ENCODE data around the gene ACAP3. TPM values are rescaled to one million over a fixed set of nuclear protein-coding genes. Genes with fewer than 3 reads are reported as not detected.

The ACAP3 gene
- total and polyA plus RNA-seq, 4 donors, result 18.7 to 62.8 (median 37.8) TPM

- no peak overlapping the region for H3K4me3 ChIP-seq
- H3K9me3 ChIP-seq (ENCODE audit: control insufficient read depth in 4 of 4, insufficient read depth in 3 of 4, low read length in 3 of 4), result peaks cover 0 to 7% (median 0%) of the 10 kb centered on the region in 4 donors
- H3K27ac ChIP-seq (ENCODE audit: low read depth in 1 of 2, low read length in 1 of 2), result no peak overlapping the region
- peaks cover 0 to 5% (median 0%) of the 10 kb centered on the region in 5 donors for H3K4me1 ChIP-seq (ENCODE audit: control insufficient read depth in 5 of 5, insufficient read depth in 5 of 5, low read length in 5 of 5)
- WGBS, 2 donors, result 65 to 74% methylated on average over 28 to 30 of the region's 30 CpGs
- DNase-seq (no peak), ATAC-seq (ENCODE audit: insufficient read depth, low FRiP score) (no peak)
- H3K27me3 ChIP-seq (ENCODE audit: control insufficient read depth in 3 of 3, insufficient read depth in 3 of 3, low read length in 2 of 3), result peaks cover 6 to 27% (median 26%) of the 10 kb centered on the region in 3 donors
- TF ChIP-seq CTCF (IDR thresholded peaks at IDR 0.05; ENCODE audit: control extremely low read depth, extremely low read depth), result no peak
- H3K9ac ChIP-seq (ENCODE audit: insufficient read depth in 1 of 2, low read length in 2 of 2), result no peak overlapping the region
- no peaks in the 10 kb centered on the region for H3K36me3 ChIP-seq (ENCODE audit: control insufficient read depth in 4 of 4, insufficient read depth in 4 of 4, low read length in 4 of 4)
Measured at GRCh38 chr1:1244192-1244811, 63.4 kb downstream of the ACAP3 start.

DNA sequence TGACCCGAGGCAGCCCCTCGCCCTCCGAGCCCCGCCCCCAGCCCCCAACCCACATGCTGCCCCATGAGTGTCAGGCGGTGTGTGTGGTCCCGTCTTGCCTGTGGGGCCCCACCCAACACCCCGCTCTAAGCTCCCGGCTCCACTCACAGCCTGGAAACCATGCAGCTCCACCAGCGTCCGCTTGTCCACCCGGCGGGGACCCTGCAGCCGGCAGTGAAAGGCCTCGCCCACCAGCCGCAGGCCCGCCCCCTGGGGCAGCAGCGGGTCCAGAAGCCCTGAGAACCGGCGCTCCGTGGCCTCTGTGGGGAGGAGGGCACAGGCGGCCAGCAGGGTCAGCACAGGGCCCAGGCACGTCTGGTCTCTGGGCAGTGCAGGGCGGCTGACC lies 63.9 kb downstream of the ACAP3 start:
- H3K4me3 ChIP-seq, result no peak overlapping the region
- no peak for TF ChIP-seq CTCF (IDR thresholded peaks at IDR 0.05; ENCODE audit: control extremely low read depth, extremely low read depth)
- H3K27ac ChIP-seq (ENCODE audit: low read depth in 1 of 2, low read length in 1 of 2), result no peak overlapping the region
- DNase-seq (no peak), ATAC-seq (ENCODE audit: insufficient read depth, low FRiP score) (no peak)
- peaks cover 0 to 5% (median 0%) of the 10 kb centered on the region in 5 donors for H3K4me1 ChIP-seq (ENCODE audit: control insufficient read depth in 5 of 5, insufficient read depth in 5 of 5, low read length in 5 of 5)
- H3K36me3 ChIP-seq (ENCODE audit: control insufficient read depth in 4 of 4, insufficient read depth in 4 of 4, low read length in 4 of 4), result no peaks in the 10 kb centered on the region
- WGBS, 2 donors, result 67 to 81% methylated on average over 23 of the region's 23 CpGs
- H3K9me3 ChIP-seq (ENCODE audit: control insufficient read depth in 4 of 4, insufficient read depth in 3 of 4, low read length in 3 of 4), result peaks cover 0 to 7% (median 0%) of the 10 kb centered on the region in 4 donors
- H3K27me3 ChIP-seq (ENCODE audit: control insufficient read depth in 3 of 3, insufficient read depth in 3 of 3, low read length in 2 of 3), result peaks cover 6 to 28% (median 27%) of the 10 kb centered on the region in 3 donors
- H3K9ac ChIP-seq (ENCODE audit: insufficient read depth in 1 of 2, low read length in 2 of 2), result no peak overlapping the region

DNA sequence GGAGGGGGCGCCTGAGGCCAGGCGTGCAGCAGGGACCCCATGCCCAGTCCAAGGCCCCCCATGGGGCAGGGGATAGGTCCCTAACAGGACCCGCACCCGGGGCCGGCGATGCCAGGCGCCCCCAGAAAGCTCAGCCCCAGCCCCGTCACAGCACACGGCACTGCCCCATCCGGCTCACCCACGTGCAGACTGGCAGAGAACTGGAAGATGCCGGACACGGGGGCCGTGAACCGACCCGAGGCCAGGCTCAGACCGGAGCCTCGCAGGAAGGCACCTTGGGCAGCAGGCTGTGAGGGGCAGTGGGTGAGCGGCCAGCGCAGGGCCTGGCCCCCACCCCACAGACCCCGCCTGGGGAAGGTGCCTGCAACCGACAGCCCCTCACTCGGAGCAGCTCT lies 64.5 kb downstream of the ACAP3 start:
- WGBS, 2 donors, result 94 to 96% methylated on average over 23 of the region's 23 CpGs

More for the DNA sequence above, 64.5 kb downstream of the ACAP3 start:
- ATAC-seq (ENCODE audit: insufficient read depth, low FRiP score) (no peak), DNase-seq (no peak)
- peaks cover 6 to 31% (median 27%) of the 10 kb centered on the region in 3 donors for H3K27me3 ChIP-seq (ENCODE audit: control insufficient read depth in 3 of 3, insufficient read depth in 3 of 3, low read length in 2 of 3)
- no peaks in the 10 kb centered on the region for H3K36me3 ChIP-seq (ENCODE audit: control insufficient read depth in 4 of 4, insufficient read depth in 4 of 4, low read length in 4 of 4)
- H3K4me3 ChIP-seq, result no peak overlapping the region
- H3K9me3 ChIP-seq (ENCODE audit: control insufficient read depth in 4 of 4, insufficient read depth in 3 of 4, low read length in 3 of 4), result peaks cover 0 to 7% (median 0%) of the 10 kb centered on the region in 4 donors
- TF ChIP-seq CTCF (IDR thresholded peaks at IDR 0.05; ENCODE audit: control extremely low read depth, extremely low read depth), result no peak
- no peak overlapping the region for H3K27ac ChIP-seq (ENCODE audit: low read depth in 1 of 2, low read length in 1 of 2)
- no peak overlapping the region for H3K9ac ChIP-seq (ENCODE audit: insufficient read depth in 1 of 2, low read length in 2 of 2)
- peaks cover 0 to 5% (median 0%) of the 10 kb centered on the region in 5 donors for H3K4me1 ChIP-seq (ENCODE audit: control insufficient read depth in 5 of 5, insufficient read depth in 5 of 5, low read length in 5 of 5)

Data from lung (tissue), 12 donors.